GM12872 (cell line): Measurements from ENCODE around the gene PGM1.
A peak's percentile ranks its signal among the peaks of the same experiment; 100 is the strongest.

Source experiments
- CTCF ChIP-seq: IDR thresholded peaks from 3 replicates; pipeline ENCODE4 v1.5.1; 2011; ENCODE audit warnings: low read depth, mild to moderate bottlenecking, low read length, moderate library complexity; ENCODE audit not compliant: insufficient read depth

PGM1 gene

GRCh38 chr1:63602629-63603028, 9.4 kb downstream of the PGM1 start:
- no peak for TF ChIP-seq CTCF

GRCh38 chr1:63603810-63604209, 10.6 kb downstream of the PGM1 start:
- TF ChIP-seq CTCF: no peak

GRCh38 chr1:63607322-63607721, 14.1 kb downstream of the PGM1 start:
- TF ChIP-seq CTCF: no peak

GRCh38 chr1:63611231-63611630, 18.0 kb downstream of the PGM1 start:
- TF ChIP-seq CTCF: no peak

- no peak for TF ChIP-seq CTCF
These were observed 19.4 kb downstream of the PGM1 start for GRCh38 chr1:63612564-63612963.

- TF ChIP-seq CTCF: no peak
These were observed 19.8 kb downstream of the PGM1 start for GRCh38 chr1:63612971-63613370.

- peak; percentile 60 for TF ChIP-seq CTCF
These were observed 22.7 kb downstream of the PGM1 start for GRCh38 chr1:63615768-63616420.
